HG03064 (cell line): ENCODE data around the gene RDH12.

Experiments used
- ATAC-seq: cut with Tn5 transposase; IDR thresholded peaks from one replicate; pipeline ENCODE4 v1.9.1; 2021; ENCODE audit warnings: low read depth; ENCODE audit not compliant: unreplicated experiment

The RDH12 gene

DNA sequence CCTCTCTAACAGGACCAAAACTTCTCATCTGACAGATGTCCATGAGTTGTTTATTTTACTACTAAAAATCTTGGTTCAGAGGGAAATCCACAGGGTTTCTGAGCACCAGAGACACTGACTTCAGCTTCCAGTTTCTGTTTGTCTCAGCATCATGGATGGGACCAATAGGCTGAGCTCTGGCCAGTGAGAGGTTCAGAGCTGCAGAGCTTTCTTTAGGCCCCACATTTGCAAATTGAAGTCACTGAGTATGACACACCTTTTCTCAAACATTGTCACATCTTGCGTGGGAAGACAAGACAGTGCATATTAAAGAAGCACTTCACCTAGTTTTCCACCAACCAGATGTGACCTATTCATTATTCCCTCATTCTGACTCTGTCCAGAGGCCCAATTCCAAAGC, 45.2 kb downstream of the RDH12 start:
- no peak for ATAC-seq

DNA sequence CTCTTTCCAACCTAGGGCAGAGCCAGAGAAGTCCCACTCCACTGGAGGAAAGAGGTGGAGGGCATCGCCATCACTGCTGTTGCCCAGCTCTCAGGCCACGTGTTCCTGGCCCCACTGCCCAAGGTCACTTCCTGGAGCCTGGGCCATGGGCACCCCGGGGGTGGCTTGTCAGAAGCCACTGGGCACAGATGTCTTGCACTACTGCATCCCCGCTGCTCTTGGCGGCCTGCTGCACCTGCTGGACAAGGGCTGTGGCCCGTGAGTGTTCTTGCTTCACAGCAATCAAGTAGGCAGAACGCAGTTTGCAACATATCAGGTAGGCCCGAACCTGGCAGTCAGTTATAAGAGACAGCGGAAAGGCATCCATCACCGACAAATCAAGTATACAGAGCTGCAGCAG, 46.6 kb downstream of the RDH12 start:
- no peak for ATAC-seq

DNA sequence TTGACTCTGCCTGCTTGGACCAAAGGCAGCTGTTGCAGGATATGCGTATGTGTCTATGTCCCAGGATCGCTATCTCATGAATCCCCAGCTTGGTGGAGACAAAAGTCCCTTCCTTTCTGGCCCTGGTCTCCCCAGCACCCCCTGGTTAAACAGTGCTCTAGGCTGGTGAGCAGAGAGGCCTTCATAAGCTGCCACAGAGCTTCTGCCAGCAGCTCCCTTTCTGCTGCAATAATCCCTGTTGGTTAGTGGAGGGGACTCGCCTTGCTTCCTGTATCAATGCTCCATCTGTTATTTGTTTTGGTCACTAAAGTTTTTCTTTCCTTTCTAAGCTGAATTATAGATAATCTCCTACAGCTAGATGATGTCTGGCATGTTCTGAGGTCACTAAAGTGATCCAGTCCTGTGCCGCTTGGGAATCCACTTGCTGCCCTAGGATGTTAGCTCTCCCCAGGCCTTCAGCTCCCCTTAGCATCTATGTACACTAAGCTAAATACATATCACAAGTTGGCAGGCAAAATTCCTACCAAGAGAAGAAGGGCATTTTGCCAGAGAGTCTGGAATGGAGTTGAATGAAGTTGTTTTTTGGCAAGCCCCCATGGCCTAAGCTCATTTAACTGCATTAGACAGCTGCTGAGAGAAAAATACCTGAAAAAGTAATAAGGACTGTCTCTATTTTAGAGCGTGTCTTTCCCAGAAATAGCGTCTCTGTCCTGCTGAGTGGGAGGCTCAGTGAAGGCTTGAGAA, 47.8 kb downstream of the RDH12 start:
- no peak for ATAC-seq

DNA sequence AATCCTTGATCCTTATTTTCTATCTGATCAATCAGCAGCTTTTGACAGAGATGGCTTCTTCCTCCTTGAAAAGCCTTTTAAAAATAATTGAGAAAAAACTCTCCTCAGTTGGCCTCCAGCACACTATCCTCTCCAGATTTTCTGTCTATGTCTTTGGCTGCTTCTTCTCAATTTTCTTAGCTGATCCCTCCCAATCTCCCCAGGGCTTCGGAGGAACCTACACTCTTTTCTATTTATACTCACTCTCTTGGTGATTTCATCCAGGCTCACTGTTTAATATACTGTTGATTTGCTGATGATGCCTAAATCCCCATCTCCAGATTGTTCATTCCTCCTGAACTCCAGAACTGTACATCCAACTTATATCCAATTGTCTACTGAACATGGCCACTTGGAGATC, 54.8 kb downstream of the RDH12 start:
- no peak for ATAC-seq

DNA sequence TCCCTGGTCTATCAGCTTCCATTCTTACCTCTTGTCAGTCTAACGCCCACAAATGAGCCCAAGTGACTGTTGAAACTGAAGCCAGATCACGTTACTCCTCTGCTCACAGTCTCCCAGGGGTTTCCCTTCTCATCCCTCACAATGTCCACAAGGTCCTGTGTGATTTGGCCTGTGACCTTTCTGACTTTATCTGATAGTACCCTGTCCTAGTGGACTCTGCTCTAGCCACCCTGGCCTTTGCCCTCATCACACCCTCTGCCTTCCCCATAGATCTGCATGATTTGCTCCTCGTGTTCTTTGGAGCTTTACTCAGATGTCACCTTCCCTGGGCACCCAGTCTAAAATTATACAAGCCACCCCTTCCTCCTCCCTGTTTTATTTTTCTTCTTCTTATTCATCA, 55.5 kb downstream of the RDH12 start:
- no peak for ATAC-seq

DNA sequence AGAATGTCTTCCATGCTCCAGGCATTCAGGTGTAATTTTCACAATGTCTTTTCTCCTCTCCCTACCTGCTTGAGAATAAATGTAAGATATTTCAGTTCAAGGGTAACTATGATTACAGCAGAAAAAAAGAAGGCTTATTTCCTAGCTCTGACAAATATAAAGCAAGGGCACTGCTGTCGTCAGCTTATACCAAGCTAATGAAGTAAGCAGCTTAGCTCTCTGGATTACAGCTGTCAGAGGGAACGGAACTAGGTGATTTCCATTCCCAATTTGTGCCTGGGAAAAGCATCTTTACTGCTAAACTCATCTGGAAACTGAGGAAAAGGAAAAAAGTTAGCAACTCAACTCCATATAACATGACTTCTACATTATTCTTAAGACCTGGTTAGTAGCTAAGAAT, 58.2 kb downstream of the RDH12 start:
- ATAC-seq = no peak

DNA sequence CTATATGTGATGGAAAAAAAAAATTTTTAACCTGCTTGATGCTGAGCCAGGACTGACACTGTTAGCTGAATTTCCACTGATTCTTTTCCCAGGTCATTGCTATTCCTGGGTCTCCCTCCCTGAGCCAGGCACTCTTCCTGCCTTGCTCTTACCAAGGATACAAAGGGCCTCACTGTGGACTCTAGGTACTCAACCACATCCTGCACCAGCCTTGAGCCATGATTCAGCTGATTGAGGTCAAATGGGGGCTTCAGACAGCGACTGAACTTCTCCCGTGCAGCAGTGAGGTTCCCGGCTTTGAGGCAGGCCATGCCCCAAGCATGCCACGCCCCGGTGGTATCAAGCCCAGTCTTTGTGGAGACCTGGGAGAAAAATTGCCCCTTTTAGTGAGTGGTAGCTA, 60.4 kb downstream of the RDH12 start:
- ATAC-seq = no peak

DNA sequence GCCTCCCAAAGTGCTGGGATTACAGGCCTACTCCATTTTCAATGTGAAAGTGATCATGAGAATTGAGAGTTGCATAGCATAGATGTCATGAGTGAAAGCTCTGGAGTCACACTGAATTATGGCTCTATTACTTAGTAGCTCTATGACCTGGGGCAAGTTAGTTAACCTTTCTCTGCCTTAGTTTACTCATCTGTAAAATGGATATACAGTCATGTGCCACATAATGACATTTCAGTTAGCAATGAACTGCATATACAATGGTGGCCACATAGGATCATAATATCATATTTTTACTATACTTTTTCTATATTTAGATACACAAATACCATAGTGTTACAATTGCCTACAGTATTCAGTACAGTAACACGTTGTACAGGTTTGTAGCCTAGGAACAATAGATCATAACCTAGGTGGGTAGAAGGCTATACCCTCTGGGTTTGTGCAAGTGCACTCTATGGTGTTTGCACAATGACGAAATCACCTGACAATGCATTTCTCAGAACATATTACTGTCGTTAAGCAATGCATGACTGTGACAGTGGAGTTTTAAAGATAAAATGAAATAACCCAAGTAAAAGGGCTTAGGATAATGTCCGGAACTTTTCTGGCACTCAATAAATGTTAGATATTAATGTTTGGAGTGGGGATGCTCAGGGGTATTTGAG, 61.6 kb downstream of the RDH12 start:
- no peak for ATAC-seq

DNA sequence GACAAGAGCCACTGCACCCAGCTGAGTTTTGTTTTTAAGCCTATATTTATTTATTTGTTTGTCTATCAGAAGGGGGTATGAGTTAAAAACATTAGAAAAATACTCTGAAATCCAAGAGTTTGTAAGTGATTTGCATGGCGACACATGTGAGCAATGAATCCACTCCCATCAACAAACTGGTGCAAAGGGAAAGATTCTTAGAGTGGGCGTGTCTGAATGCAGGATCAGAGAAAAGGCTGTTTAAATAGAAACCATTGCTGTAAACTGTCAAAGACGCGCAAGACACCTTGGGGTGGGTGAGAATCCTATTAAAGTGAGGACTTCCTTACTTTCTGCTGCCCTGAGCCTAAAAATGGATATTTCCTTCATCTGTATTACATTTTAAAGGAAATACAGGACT, 62.8 kb downstream of the RDH12 start:
- ATAC-seq = no peak

DNA sequence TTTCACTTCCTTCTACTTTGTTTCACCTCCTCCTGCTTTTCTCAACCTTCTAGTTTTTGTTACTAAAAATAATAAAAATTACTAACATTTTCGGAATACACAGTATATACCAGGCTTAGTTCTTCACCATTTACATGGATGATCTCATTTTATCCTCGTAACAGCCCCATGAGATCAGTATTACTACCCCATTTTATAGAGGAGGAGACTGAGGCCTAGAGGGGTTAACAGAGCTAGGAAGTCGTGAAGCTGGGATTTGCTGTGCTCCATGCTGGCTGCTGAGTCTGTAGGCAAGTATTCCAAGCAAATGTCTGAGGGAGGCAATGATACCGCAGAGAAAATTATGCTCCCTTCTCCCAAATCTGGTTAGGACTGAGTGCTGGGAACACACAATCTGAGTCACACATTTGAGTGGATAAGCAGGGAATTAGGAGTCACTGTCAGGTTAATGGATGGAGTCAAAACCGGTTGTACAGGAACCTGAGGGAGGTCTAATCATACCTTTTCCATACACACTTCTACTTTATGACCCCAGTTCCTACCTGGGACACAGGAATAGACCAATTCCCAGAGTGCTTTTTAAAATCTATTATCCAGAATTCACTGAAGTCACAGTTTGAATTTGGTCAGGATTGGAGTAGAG, 63.6 kb downstream of the RDH12 start:
- no peak for ATAC-seq

DNA sequence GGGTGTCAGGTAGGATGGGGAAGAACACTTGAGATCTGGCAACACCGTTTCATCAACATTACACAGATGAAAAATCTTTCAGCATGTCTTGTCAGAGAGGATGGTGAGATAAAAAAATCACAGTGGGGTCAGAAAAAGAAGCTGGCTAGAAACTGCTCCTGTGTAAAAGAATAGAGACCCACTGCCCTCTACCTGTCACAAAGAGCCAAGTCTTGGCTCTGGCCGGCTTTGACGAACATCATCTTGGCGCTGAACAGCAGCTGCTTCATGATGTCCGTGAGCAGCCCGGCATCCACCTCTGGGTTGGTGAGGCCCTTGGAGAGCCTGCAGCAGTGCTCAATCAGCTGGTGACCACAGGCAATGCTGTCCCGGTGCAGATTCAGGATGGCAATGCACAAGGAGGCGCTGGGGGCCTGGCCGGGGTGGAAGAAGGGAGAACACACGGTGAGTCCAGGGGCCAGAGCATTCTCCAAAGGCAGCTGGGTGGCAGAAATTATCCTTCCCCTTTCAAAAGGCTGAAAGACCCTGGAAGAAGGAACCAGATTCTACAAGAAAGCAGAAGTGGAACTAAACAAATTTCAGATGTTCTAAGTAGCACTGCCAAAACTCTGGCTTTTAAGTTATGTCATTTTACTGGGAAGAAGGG, 64.5 kb downstream of the RDH12 start:
- ATAC-seq = no peak

DNA sequence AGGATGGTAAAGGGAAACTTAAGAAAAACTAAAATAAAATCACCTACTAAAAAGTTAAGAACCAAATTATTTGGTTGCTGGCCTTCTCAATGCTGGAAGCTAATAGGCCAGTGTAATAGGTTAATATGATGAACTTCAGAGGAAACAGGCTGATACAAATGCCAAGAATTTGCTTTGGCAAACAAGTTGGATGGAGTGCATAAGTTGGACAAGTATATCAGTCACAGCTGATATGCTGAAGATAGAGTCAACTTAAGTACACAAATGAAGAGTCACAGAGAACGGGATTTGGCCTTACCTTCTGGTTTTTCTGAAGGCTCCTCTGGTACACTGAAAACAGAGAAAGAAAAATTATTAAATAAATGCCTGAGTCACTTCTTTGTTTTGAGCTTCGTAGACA, 66.5 kb downstream of the RDH12 start:
- ATAC-seq = no peak

DNA sequence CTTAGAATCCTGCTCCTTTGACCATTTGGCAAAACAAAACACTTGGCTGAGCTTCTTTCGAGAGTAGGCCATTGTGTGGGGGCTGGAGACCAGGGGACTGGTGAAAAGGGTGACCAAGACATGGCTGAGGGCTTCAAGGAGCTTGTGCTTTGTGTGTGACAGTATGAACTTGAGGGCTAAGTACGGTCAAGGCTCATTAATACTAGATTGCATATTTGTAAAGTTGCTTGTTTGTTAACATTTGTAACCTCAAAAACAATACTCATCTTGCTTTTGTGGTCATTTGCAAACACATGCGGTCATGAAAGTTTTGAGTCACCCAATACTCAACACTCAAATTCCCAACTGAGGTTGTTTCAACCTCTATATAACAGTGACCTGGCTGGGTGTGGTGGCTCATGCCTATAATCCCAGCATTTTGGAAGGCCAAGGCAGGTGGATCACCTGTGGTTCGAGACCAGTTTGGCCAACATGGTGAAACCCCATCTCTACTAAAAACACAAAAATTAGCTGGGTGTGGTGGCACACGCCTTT, 72.2 kb downstream of the RDH12 start:
- no peak for ATAC-seq

DNA sequence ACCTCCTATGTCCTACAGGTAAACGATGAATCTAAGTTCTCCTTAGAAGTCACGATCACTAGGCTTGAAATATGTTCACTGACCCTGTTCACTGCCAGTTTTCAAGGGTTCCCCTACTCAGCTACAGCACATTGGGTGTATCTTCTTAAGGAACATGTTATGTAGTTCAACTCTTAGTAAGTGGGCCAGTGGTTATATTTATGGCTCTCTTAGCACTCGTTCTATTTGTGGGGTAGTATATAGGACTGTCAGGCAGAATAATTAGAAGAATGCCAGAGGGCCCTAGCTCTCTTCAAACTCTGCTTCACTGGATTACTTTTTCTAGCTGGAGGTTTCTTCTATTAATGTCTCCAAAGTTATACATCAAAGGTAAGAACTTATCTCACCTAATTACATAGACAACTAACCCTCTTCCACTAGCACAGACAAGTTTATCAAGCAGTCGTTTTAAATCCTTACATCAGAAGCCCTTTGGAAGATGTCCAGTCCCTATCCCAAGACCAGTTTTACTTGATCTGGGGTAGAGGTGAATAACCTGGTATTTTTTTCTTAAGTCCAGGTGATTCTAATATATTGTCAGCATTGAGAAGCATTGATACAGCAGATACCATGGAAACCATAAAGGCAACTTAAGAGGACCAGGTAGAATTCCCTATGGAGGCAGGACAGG, 75.1 kb downstream of the RDH12 start:
- ATAC-seq = no peak

DNA sequence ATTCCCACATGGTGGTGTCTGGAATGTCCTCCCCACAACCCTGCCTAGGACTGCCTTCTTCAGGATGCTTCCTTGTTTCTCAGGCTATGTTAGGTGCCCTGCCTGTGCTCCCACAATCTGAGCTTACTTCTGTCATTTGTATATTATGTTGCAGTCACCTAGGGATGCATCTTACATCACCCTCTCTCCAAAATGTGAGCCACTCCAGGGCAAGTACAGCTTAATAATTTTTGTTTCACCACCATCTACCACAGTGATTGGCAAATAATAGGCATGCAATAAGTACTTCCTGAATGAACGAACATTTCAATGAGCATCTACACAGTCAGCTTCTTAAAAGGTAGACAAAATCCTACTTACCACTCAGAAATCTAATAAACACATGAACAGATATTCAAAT, 77.1 kb downstream of the RDH12 start:
- ATAC-seq = no peak

DNA sequence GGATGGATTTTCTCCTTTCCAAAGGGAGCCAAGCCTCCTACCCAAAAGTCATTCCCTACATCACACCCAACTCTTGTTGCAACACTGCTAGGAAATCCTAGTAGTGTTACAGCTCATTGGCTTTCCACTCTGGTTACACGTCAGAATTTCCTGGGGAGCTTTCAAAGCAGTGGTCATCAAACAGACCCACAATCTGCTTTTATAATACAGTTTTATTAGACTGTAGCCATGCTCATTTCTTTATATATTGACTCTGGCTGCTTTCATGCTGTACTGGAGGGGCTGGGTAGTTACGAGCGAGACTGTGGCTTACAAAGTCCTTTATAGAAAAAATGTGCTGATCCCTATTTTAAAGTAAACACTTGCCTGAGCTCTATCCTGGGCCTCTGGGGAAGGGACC, 80.4 kb downstream of the RDH12 start:
- ATAC-seq = no peak
